Transverse colon (tissue), 4 donors: ENCODE results near the gene CNTNAP2.

Source experiments
- CTCF ChIP-seq, 5 experiments: fragments of 200-600 bp in 3 of 5; fragments of 450-650 bp in 2 of 5; sonication (generic) in 3 of 5; IDR thresholded peaks; 1 replicate in 2 of 5; 2 replicates in 3 of 5; pipeline ENCODE4 v1.5.1; 2016 to 2017; ENCODE audit warnings: antibody characterized with exemption in 5 of 5, inconsistent platforms in 3 of 5, mild to moderate bottlenecking in 2 of 5, moderate library complexity in 1 of 5
- EP300 ChIP-seq: sonication (generic); formaldehyde crosslinking; IDR thresholded peaks from one replicate; pipeline ENCODE4 v1.6.1; 2017; ENCODE audit warnings: antibody characterized with exemption, low read depth
- POLR2A ChIP-seq: fragments of 450-650 bp; IDR thresholded peaks from one replicate; pipeline ENCODE4 v1.6.1; 2016; ENCODE audit warnings: antibody characterized with exemption, mild to moderate bottlenecking, moderate library complexity
- POLR2AphosphoS5 ChIP-seq, 3 donors: sonication (generic); formaldehyde crosslinking; IDR thresholded peaks; one replicate each; pipeline ENCODE4 v1.6.1; 2016; ENCODE audit warnings: antibody characterized with exemption in 3 of 3

GRCh38 chr7:148337246-148337965 lies 2220.8 kb downstream of the CNTNAP2 start:
- TF ChIP-seq CTCF (IDR thresholded peaks at IDR 0.05) = no peak
- TF ChIP-seq POLR2A = no peak
- TF ChIP-seq EP300 = no peak
- no peak for TF ChIP-seq POLR2AphosphoS5 (IDR thresholded peaks at IDR 0.05)
